Neuronal stem cell (in vitro differentiated cells): Measurements from ENCODE around the gene CUX1.

Source experiments
- DNase-seq: peaks from one replicate; pipeline ENCODE4 v3.0.0-alpha.2; 2013; ENCODE audit warnings: low spot score
- H2AFZ ChIP-seq: one replicate; pipeline ENCODE4 v1.6.1; 2013; ENCODE audit warnings: mild to moderate bottlenecking, low read length, inconsistent platforms
- H2AK5ac ChIP-seq: 2 replicates; pipeline ENCODE4 v1.6.1; 2013; ENCODE audit warnings: low read depth, mild to moderate bottlenecking, inconsistent platforms, low read length, moderate library complexity, mixed read lengths
- H2BK120ac ChIP-seq: 2 replicates; pipeline ENCODE4 v1.6.1; 2013; ENCODE audit warnings: low read depth, mild to moderate bottlenecking, inconsistent platforms, low read length, moderate library complexity, mixed read lengths
- H2BK12ac ChIP-seq: one replicate; pipeline ENCODE4 v1.6.1; 2013; ENCODE audit warnings: low read length, inconsistent platforms
- H2BK15ac ChIP-seq: 2 replicates; pipeline ENCODE4 v1.6.1; 2013; ENCODE audit warnings: mild to moderate bottlenecking, low read length, inconsistent platforms, mixed read lengths
- H2BK5ac ChIP-seq: one replicate; pipeline ENCODE4 v1.6.1; 2013; ENCODE audit warnings: inconsistent platforms, mild to moderate bottlenecking, low read length, moderate library complexity
- H3K14ac ChIP-seq: one replicate; pipeline ENCODE4 v1.6.1; 2013; ENCODE audit warnings: low read length, inconsistent platforms
- H3K18ac ChIP-seq: 2 replicates; pipeline ENCODE4 v1.6.1; 2013; ENCODE audit warnings: low read length, inconsistent platforms
- H3K23ac ChIP-seq: 2 replicates; pipeline ENCODE4 v1.6.1; 2013; ENCODE audit warnings: low read depth, mild to moderate bottlenecking, mixed read lengths, low read length, inconsistent platforms; ENCODE audit not compliant: poor library complexity
- H3K27ac ChIP-seq: replicated peaks from 3 replicates; pipeline ENCODE4 v1.5.1; 2013; ENCODE audit warnings: low read length, inconsistent platforms
- H3K27me3 ChIP-seq, 3 experiments: 2 replicates each; pipeline ENCODE4 v1.6.1; 2013; ENCODE audit warnings: low read length in 3 of 3, mild to moderate bottlenecking in 2 of 3, inconsistent platforms in 1 of 3, low read depth in 1 of 3, mixed read lengths in 1 of 3, moderate library complexity in 1 of 3; ENCODE audit not compliant: control insufficient read depth in 3 of 3, insufficient read depth in 3 of 3
- H3K36me3 ChIP-seq, 2 donors: replicated peaks in 1 of 2; 2 replicates each; pipeline ENCODE4 v1.6.1; 2013; ENCODE audit warnings: low read length in 2 of 2; ENCODE audit not compliant: control insufficient read depth in 2 of 2, insufficient read depth in 2 of 2
- H3K4ac ChIP-seq: 2 replicates; pipeline ENCODE4 v1.6.1; 2013; ENCODE audit warnings: inconsistent platforms, mild to moderate bottlenecking, low read length, moderate library complexity
- H3K4me1 ChIP-seq, 2 donors: 1 replicate in 1 of 2; 2 replicates in 1 of 2; pipeline ENCODE4 v1.6.1; 2013; ENCODE audit warnings: low read length in 2 of 2, low read depth in 1 of 2; ENCODE audit not compliant: control insufficient read depth in 2 of 2, insufficient read depth in 1 of 2
- H3K4me2 ChIP-seq: one replicate; pipeline ENCODE4 v1.6.1; 2013; ENCODE audit warnings: mild to moderate bottlenecking, low read length, inconsistent platforms; ENCODE audit not compliant: insufficient read depth, poor library complexity, severe bottlenecking
- H3K4me3 ChIP-seq, 2 donors: 2 replicates each; pipeline ENCODE4 v1.5.1; 2013; ENCODE audit warnings: low read length in 2 of 2, mild to moderate bottlenecking in 2 of 2, inconsistent platforms in 1 of 2, moderate library complexity in 1 of 2
- H3K79me1 ChIP-seq: one replicate; pipeline ENCODE4 v1.6.1; 2013; ENCODE audit warnings: low read depth, mild to moderate bottlenecking, inconsistent platforms, low read length, moderate library complexity
- H3K9ac ChIP-seq: one replicate; pipeline ENCODE4 v1.6.1; 2013; ENCODE audit warnings: mild to moderate bottlenecking, low read depth, low read length, inconsistent platforms; ENCODE audit not compliant: poor library complexity
- H3K9me3 ChIP-seq, 2 donors: replicated peaks in 1 of 2; 2 replicates each; pipeline versions ENCODE3 to v1.6.1; 2013; ENCODE audit warnings: low read length in 2 of 2, mild to moderate bottlenecking in 2 of 2, inconsistent platforms in 1 of 2, low read depth in 1 of 2, mixed read lengths in 1 of 2, moderate library complexity in 1 of 2; ENCODE audit not compliant: control insufficient read depth in 2 of 2, insufficient read depth in 1 of 2
- H4K8ac ChIP-seq: one replicate; pipeline ENCODE4 v1.6.1; 2013; ENCODE audit warnings: low read depth, mild to moderate bottlenecking, inconsistent platforms, low read length, moderate library complexity
- H4K91ac ChIP-seq: one replicate; pipeline ENCODE4 v1.6.1; 2013; ENCODE audit warnings: low read length, low read depth, mild to moderate bottlenecking, inconsistent platforms; ENCODE audit not compliant: poor library complexity
- WGBS, 2 donors: extraction: QIAGEN DNeasy Blood & Tissue Kit; methylation state at CpG; one replicate each; pipeline ENCODE4 v1.1.7; 2013; ENCODE audit warnings: missing lambda C conversion rate in 2 of 2, mixed read lengths in 1 of 2; ENCODE audit not compliant: insufficient read length in 2 of 2, insufficient replicate concordance in 1 of 2; ENCODE audit errors: extremely low coverage in 2 of 2; 5-methylcytosine and 5-hydroxymethylcytosine counted together

Gene CUX1

GRCh38 chr7:101953248-101953819 lies 135.9 kb downstream of the CUX1 start:
- H3K4me3 ChIP-seq, result no peak overlapping the region
- H2AK5ac ChIP-seq, result no peak overlapping the region
- no peak overlapping the region for H2BK5ac ChIP-seq
- no peak overlapping the region for H3K14ac ChIP-seq
- H3K79me1 ChIP-seq, result peaks cover 17% of the 10 kb centered on the region
- no peak overlapping the region for H3K4ac ChIP-seq
- H3K4me2 ChIP-seq, result no peak overlapping the region
- peaks cover 0 to 3% of the 10 kb centered on the region in 2 donors for H3K36me3 ChIP-seq
- no CpG with 5 or more reads among the region's 14 CpGs for WGBS, 2 donors
- H2AFZ ChIP-seq, result no peak overlapping the region
- no peak overlapping the region for H3K27ac ChIP-seq
- no peak overlapping the region for H3K18ac ChIP-seq
- H3K4me1 ChIP-seq, result peaks cover 0 to 4% of the 10 kb centered on the region in 2 donors
- DNase-seq, result no peak
- no peak overlapping the region for H2BK15ac ChIP-seq
- H2BK120ac ChIP-seq, result no peak overlapping the region
- H4K8ac ChIP-seq, result no peak overlapping the region
- no peaks in the 10 kb centered on the region for H3K27me3 ChIP-seq
- H2BK12ac ChIP-seq, result no peak overlapping the region
- peaks cover 2 to 4% of the 10 kb centered on the region in 2 donors for H3K9me3 ChIP-seq
- H3K23ac ChIP-seq, result no peak overlapping the region
- no peak overlapping the region for H3K9ac ChIP-seq
- H4K91ac ChIP-seq, result no peak overlapping the region

- Histone ChIP-seq H3K27ac (no peak overlapping the region), H2AFZ (no peak overlapping the region), H2BK120ac (no peak overlapping the region), H3K14ac (no peak overlapping the region), H4K91ac (no peak overlapping the region), H3K4ac (no peak overlapping the region), H2BK5ac (no peak overlapping the region), H3K18ac (peak overlapping the region; percentile 79), H2BK15ac (no peak overlapping the region), H3K4me2 (no peak overlapping the region), H2BK12ac (no peak overlapping the region), H4K8ac (no peak overlapping the region), H3K4me1 (peaks cover 0 to 4% of the 10 kb centered on the region in 2 donors), H3K9me3 (peaks cover 2 to 4% of the 10 kb centered on the region in 2 donors), H3K27me3 (no peaks in the 10 kb centered on the region), H3K4me3 (no peak overlapping the region), H2AK5ac (no peak overlapping the region), H3K23ac (no peak overlapping the region), H3K36me3 (peaks cover 0 to 3% of the 10 kb centered on the region in 2 donors), H3K9ac (peak overlapping the region; percentile 78), H3K79me1 (peaks cover 15% of the 10 kb centered on the region)
- WGBS, 2 donors, result no CpG with 5 or more reads among the region's 5 CpGs
- no peak for DNase-seq
Measured at GRCh38 chr7:101954499-101954898, 137.1 kb downstream of the CUX1 start.

GRCh38 chr7:101956130-101956529 lies 138.7 kb downstream of the CUX1 start:
- H2AFZ ChIP-seq, result no peak overlapping the region
- DNase-seq, result no peak
- H3K4me2 ChIP-seq, result no peak overlapping the region
- no peak overlapping the region for H2BK120ac ChIP-seq
- no peak overlapping the region for H2BK5ac ChIP-seq
- no peak overlapping the region for H2BK15ac ChIP-seq
- H3K4ac ChIP-seq, result no peak overlapping the region
- no peak overlapping the region for H2BK12ac ChIP-seq
- no peak overlapping the region for H4K91ac ChIP-seq
- WGBS, 2 donors, result no CpG with 5 or more reads among the region's 12 CpGs
- no peak overlapping the region for H4K8ac ChIP-seq
- H3K79me1 ChIP-seq, result peaks cover 15% of the 10 kb centered on the region
- no peak overlapping the region for H3K27ac ChIP-seq
- no peak overlapping the region for H3K18ac ChIP-seq
- H3K23ac ChIP-seq, result no peak overlapping the region
- H3K36me3 ChIP-seq, result peaks cover 0 to 2% of the 10 kb centered on the region in 2 donors
- peaks cover 0 to 2% of the 10 kb centered on the region in 2 donors for H3K9me3 ChIP-seq
- no peak overlapping the region for H3K4me3 ChIP-seq
- H3K9ac ChIP-seq, result no peak overlapping the region
- peaks cover 0 to 4% of the 10 kb centered on the region in 2 donors for H3K4me1 ChIP-seq
- no peaks in the 10 kb centered on the region for H3K27me3 ChIP-seq
- no peak overlapping the region for H2AK5ac ChIP-seq
- no peak overlapping the region for H3K14ac ChIP-seq

- Histone ChIP-seq H3K4ac (no peak overlapping the region), H2BK5ac (no peak overlapping the region), H3K9me3 (peaks cover 0 to 2% of the 10 kb centered on the region in 2 donors), H2BK12ac (no peak overlapping the region), H3K18ac (no peak overlapping the region), H2BK120ac (no peak overlapping the region), H2BK15ac (no peak overlapping the region), H3K27me3 (no peaks in the 10 kb centered on the region), H3K9ac (no peak overlapping the region), H3K4me1 (peaks cover 0 to 4% of the 10 kb centered on the region in 2 donors), H3K27ac (no peak overlapping the region), H4K91ac (no peak overlapping the region), H2AFZ (no peak overlapping the region), H3K79me1 (peaks cover 8% of the 10 kb centered on the region), H3K36me3 (peaks cover 0 to 2% of the 10 kb centered on the region in 2 donors), H3K4me2 (no peak overlapping the region), H4K8ac (no peak overlapping the region), H2AK5ac (no peak overlapping the region), H3K23ac (no peak overlapping the region), H3K4me3 (no peak overlapping the region), H3K14ac (no peak overlapping the region)
- WGBS, 2 donors, result no CpG with 5 or more reads among the region's 12 CpGs
- DNase-seq, result no peak
Measured at GRCh38 chr7:101957744-101958525, 140.5 kb downstream of the CUX1 start.
